GM19463 (cell line): ENCODE data around the gene GALNT9.
"Not testable (repeated sequence)": the region's sequence is repeated elsewhere in the genome, so short reads cannot be mapped to it uniquely, and the experiment has no call there.

Experiments
- ATAC-seq: cut with Tn5 transposase; IDR thresholded peaks from one replicate; pipeline ENCODE4 v1.9.1; 2021; ENCODE audit warnings: mild to moderate bottlenecking, moderate library complexity; ENCODE audit not compliant: unreplicated experiment

Gene GALNT9

DNA sequence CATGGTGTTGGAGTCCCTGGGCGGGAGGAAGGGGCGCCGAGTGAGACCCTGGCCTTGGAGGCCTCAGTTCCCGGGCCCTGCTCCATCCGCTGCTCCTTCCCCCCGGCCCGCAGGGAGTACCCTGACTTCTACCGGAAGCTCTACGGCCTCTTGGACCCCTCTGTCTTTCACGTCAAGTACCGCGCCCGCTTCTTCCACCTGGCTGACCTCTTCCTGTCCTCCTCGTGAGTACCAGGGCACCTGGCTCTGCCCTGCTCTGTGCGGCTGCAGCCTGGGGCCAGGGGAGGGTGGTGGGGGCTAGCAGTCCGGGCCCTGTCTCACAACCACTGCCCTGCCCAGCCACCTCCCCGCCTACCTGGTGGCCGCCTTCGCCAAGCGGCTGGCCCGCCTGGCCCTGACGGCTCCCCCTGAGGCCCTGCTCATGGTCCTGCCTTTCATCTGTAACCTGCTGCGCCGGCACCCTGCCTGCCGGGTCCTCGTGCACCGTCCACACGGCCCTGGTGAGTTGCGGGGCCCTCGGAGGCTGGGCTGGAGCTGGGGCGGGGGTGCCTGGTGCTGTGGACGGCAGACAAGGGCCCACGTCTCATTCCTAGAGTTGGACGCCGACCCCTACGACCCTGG lies 178.1 kb downstream of the GALNT9 start:
- ATAC-seq: no peak

DNA sequence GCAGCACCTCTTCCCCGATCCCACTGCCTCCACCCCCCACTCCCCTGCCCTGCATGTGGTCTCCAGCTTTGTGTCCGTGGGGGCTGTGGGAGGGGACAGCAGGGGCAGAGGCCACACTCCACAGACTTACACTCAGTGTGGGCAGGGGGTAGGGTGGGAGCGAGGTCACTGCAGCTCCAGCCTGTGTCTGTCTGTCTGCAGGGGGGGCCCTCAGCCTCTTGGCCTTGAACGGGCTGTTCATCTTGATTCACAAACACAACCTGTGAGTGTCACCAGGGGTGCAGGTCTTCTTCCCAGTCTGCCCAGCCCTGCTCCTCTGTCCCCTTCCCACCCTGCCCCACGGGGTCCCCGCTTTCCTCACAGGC lies 178.6 kb downstream of the GALNT9 start:
- no peak for ATAC-seq

DNA sequence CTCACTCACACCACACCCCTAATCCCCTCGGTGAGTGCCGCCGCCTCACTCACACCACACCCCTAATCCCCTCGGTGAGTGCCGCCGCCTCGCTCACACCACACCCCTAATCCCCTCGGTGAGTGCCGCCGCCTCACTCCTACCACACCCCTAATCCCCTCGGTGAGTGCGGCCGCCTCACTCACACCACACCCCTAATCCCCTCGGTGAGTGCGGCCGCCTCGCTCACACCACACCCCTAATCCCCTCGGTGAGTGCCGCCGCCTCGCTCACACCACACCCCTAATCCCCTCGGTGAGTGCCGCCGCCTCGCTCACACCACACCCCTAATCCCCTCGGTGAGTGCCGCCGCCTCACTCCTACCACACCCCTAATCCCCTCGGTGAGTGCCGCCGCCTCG lies 179.9 kb downstream of the GALNT9 start:
- ATAC-seq: not testable (repeated sequence)

DNA sequence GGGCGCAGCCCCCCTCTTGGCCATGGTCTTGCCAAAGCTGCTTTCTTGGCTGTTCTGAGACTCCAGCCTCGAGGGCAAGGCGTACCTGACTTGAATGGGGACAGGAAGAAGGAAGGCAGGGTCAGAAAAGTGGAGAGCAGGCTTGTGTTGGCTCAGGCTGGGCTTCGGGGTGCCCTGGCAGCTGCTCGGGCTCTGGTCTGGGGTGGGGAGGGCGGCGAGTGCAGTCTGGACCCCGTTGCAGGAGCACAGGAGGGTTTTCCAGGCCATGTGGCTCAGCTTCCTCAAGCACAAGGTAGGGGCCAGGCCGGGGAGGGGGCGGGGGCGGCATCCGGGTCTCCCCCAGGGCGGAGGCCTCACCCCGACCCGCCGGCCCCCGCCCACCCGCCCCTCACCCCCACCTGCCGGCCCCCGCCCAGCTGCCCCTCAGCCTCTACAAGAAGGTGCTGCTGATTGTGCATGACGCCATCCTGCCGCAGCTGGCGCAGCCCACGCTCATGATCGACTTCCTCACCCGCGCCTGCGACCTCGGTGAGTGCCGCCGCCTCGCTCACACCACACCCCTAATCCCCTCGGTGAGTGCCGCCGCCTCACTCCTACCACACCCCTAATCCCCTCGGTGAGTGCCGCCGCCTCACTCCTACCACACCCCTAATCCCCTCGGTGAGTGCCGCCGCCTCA lies 180.9 kb downstream of the GALNT9 start:
- ATAC-seq: no peak

DNA sequence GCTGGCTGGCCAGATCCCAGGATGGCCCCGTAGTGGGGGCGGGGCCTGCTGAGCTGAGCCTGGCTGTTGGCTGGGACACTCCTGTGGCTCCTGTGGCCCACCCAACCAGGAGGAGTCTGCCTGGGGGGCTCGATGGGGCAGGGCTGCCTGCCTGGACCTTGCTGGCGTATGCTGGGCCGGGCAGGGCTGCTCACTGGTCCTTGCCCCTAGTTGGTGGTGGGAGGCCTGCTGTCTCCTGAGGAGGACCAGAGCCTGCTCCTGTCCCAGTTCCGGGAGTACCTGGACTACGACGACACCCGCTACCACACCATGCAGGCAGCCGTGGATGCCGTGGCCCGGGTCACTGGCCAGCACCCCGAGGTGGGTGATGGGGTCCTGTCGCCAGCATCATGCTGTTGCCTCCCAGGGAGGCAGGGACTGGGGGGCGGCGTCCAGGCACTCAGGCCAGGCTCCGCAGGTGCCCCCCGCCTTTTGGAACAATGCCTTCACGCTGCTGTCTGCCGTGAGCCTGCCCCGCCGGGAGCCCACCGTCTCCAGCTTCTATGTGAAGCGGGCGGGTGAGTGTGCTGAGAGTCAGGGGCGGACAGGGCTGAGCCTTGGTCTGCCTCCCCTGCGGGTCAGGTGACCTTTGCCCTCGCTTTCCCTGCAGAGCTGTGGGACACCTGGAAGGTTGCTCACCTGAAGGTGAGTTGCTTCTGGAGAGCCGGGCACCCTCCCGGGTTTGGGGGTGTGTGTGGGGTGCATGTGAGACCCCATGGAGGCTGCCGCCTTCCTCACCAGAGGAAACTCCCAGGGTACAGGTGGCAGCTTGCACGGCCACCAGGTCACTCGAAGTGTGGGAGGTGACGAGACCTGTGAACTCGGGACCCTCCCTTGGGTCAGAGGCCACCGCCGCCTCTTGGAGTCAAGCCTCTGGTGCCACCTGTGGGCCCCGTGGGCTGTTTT lies 181.7 kb downstream of the GALNT9 start:
- no peak for ATAC-seq

DNA sequence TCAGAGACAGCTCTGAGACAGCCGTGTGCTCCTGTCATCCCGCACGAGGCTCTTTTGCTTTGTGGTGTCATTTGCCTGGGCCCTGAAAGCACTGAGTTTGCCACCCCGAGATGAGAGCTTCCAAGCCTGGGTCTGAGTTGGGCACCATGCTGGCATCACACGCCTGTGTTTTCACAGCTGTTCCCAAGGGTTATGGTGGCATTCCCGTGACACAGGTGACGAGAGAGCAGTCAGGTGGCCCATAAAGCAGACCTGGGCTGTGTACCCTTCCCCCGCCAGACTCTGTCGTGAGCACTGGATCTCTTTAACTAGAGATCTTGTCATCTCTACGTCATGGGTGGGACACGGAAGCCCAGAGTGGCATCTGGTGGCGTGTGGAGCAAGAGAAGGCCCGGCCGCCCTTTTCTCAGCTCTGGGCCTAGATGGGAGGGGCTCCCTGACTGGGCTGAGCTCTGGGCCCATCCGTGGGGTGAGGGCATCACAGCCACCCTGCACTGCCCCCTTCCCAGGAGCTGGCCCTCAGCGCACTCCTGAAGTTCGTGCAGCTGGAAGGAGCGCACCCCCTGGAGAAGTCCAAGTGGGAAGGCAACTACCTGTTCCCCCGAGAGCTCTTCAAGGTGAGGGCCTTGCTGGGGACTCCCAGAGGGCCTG lies 182.5 kb downstream of the GALNT9 start:
- no peak for ATAC-seq
